Tibial nerve (tissue), 4 donors: ENCODE results near the gene TMEM120B.

Source experiments
- EP300 ChIP-seq, 2 donors: sonication (generic); formaldehyde crosslinking; IDR thresholded peaks; one replicate each; pipeline ENCODE4 v1.6.1; 2017; ENCODE audit warnings: antibody characterized with exemption in 2 of 2, mild to moderate bottlenecking in 1 of 2
- TF ChIP-seq, protein P1 (sequence below), 5 experiments: fragments of 200-600 bp in 3 of 5; fragments of 450-650 bp in 2 of 5; sonication (generic) in 3 of 5; IDR thresholded peaks; one replicate each; pipeline ENCODE4 v1.5.1; 2016 to 2019; ENCODE audit warnings: antibody characterized with exemption in 5 of 5, mild to moderate bottlenecking in 3 of 5, moderate library complexity in 2 of 5

DNA sequence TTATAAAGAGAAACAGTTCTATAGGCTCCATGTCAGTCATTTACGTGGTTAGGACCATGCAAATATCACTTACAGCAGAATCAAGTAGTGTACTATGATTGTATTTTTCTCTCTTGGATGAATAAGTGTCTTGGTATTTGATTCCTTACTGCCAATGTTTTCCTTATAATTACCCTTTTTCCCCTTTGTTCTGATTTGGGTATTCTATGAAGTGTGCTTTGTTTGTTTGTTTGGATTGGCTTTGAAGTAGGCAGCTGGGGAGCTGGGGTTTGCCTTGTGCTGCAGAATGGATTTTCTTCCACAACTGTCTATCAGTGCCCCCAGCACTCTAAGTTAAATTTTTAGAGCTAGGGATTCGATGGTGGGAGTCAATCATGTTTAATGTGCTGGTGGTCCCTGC lies 12.4 kb downstream of the TMEM120B start:
- TF ChIP-seq, protein P1, sequence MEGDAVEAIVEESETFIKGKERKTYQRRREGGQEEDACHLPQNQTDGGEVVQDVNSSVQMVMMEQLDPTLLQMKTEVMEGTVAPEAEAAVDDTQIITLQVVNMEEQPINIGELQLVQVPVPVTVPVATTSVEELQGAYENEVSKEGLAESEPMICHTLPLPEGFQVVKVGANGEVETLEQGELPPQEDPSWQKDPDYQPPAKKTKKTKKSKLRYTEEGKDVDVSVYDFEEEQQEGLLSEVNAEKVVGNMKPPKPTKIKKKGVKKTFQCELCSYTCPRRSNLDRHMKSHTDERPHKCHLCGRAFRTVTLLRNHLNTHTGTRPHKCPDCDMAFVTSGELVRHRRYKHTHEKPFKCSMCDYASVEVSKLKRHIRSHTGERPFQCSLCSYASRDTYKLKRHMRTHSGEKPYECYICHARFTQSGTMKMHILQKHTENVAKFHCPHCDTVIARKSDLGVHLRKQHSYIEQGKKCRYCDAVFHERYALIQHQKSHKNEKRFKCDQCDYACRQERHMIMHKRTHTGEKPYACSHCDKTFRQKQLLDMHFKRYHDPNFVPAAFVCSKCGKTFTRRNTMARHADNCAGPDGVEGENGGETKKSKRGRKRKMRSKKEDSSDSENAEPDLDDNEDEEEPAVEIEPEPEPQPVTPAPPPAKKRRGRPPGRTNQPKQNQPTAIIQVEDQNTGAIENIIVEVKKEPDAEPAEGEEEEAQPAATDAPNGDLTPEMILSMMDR (IDR thresholded peaks at IDR 0.05): no peak
- TF ChIP-seq EP300 (IDR thresholded peaks at IDR 0.05): no peak
